IPS-15b (cell line): ENCODE data around the gene CTTN.

Source experiments
- H3K27me3 ChIP-seq: one replicate; pipeline ENCODE4 v1.6.1; 2013; ENCODE audit warnings: low read length; ENCODE audit not compliant: control insufficient read depth, insufficient read depth
- H3K36me3 ChIP-seq: one replicate; pipeline ENCODE4 v1.6.1; 2013; ENCODE audit warnings: low read length; ENCODE audit not compliant: control insufficient read depth, insufficient read depth
- H3K4me1 ChIP-seq: one replicate; pipeline ENCODE4 v1.6.1; 2013; ENCODE audit warnings: mild to moderate bottlenecking, low read length; ENCODE audit not compliant: control insufficient read depth, insufficient read depth
- H3K4me3 ChIP-seq: one replicate; pipeline ENCODE4 v1.5.1; 2013; ENCODE audit warnings: low read depth, low read length
- H3K9ac ChIP-seq: one replicate; pipeline ENCODE4 v1.6.1; 2013; ENCODE audit warnings: low read depth, mild to moderate bottlenecking, low read length
- H3K9me3 ChIP-seq: one replicate; pipeline ENCODE4 v1.6.1; 2013; ENCODE audit warnings: mild to moderate bottlenecking, low read length; ENCODE audit not compliant: control insufficient read depth, insufficient read depth

CTTN gene

DNA sequence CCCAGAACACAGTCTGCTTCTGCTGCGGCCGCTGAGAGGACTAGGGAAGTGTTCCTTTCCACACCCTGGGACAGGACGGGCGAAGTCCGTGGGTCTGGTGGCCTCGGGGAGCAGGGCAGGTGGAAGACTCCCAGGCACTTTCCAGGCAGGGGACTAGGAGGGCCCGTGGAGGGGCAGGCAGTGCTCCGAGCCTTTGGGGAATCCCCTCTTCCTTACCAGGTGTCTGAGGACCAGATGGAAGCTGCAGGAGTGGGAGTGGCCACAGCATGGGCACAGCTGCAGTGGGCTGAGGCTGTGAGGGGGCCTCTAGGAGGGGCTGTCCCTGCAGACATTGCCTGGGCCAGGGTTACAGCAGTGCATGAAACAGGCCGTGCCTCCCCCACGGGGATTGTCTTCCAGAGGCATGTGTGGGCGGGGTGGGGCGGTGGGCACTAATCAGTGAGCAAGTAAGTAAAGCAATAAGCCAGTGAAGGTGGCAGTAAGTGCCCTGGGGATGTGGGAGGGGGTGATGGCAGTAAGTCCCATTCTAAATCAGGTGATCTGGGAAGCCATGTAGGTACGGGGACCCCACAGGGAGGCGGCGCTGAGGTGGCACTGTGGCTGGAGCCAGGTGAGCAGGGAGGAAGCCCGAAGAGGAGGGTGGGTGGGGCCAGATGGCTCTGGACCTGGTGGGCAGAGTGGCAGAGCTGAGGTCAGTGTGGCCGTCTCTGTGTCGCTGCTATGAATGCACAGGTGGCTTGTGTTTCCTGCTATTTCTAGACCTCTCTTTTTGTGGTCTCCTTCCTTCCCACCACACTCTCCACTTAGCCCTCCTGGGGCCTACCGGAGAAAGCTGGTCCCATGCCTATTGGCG lies 66.4 kb downstream of the CTTN start:
- no peak overlapping the region for H3K9ac ChIP-seq
- H3K36me3 ChIP-seq = no peaks in the 10 kb centered on the region
- no peaks in the 10 kb centered on the region for H3K27me3 ChIP-seq
- H3K9me3 ChIP-seq = no peaks in the 10 kb centered on the region
- H3K4me3 ChIP-seq = no peak overlapping the region
- H3K4me1 ChIP-seq = no peaks in the 10 kb centered on the region

GRCh38 chr11:70466154-70466553 lies 67.8 kb downstream of the CTTN start:
- Histone ChIP-seq H3K36me3 (no peaks in the 10 kb centered on the region), H3K9ac (no peak overlapping the region), H3K4me1 (no peaks in the 10 kb centered on the region), H3K9me3 (no peaks in the 10 kb centered on the region), H3K4me3 (no peak overlapping the region), H3K27me3 (no peaks in the 10 kb centered on the region)

DNA sequence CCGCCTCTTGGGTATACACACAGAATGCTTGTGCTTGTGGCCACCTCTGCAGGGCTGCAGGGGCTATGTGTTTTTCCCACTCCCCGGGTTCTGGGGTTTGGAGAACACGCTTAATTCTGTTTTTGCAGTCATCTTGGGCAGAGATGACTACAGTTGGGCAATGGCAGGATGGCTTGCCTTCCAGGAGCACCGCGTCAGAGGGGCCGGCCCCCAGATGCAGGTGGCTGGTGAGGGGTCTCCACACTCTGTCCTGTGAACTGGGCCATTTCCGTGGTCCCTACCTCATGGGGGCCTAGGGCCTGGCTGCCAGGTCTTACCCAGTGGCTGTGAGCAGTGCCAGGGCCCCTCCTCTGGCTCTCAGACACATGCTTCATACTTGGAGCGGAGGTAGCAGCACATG lies 68.3 kb downstream of the CTTN start:
- Histone ChIP-seq H3K36me3 (no peaks in the 10 kb centered on the region), H3K27me3 (no peaks in the 10 kb centered on the region), H3K9ac (no peak overlapping the region), H3K4me1 (no peaks in the 10 kb centered on the region), H3K9me3 (no peaks in the 10 kb centered on the region), H3K4me3 (no peak overlapping the region)

DNA sequence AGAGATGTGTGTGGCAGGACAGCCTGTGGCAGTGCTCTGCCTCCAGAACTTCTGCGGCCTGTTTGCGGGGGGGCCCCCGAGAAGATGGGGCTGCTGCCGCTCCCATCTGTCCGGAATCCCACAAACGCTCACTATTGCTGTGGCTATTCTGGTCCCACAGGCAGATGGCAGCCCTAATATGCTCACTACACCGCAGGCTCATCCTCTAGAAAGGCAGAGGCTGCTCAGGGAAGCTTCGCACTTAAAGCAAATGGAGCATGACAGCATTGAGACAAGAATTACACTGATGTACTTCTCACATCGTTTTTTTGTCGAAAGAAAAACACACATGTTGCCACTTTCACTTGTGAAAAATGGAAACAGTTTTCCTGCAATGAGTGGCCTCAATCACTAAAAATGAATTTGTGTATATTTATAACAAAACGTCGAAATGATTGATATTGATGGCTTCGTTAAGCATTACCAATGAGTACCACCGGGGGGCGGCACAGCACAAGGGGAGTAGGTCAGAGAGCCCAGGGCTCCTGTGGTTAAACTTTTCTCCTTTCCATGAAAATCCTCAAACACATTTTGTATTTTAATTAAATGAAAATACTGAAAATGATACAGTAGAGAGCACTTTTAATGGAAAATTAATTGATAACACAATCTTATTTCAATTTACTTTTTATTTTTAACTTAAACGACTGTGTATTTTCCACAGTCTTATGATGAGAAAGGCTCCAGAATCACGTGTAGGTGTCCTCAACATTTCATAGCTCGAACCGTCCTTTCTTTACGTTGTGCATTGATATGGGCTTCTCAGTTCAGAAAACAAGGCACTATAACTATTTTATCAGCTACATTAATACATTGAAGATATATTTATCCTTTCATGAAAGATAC lies 69.1 kb downstream of the CTTN start:
- Histone ChIP-seq H3K4me3 (no peak overlapping the region), H3K9ac (no peak overlapping the region), H3K36me3 (no peaks in the 10 kb centered on the region), H3K4me1 (no peaks in the 10 kb centered on the region), H3K9me3 (no peaks in the 10 kb centered on the region), H3K27me3 (no peaks in the 10 kb centered on the region)

GRCh38 chr11:70468256-70469195 lies 70.2 kb downstream of the CTTN start:
- no peaks in the 10 kb centered on the region for H3K9me3 ChIP-seq
- no peaks in the 10 kb centered on the region for H3K36me3 ChIP-seq
- H3K9ac ChIP-seq = no peak overlapping the region
- H3K4me1 ChIP-seq = no peaks in the 10 kb centered on the region
- no peaks in the 10 kb centered on the region for H3K27me3 ChIP-seq
- H3K4me3 ChIP-seq = no peak overlapping the region

GRCh38 chr11:70470127-70470526 lies 71.8 kb downstream of the CTTN start:
- no peaks in the 10 kb centered on the region for H3K9me3 ChIP-seq
- H3K4me3 ChIP-seq = no peak overlapping the region
- no peak overlapping the region for H3K9ac ChIP-seq
- no peaks in the 10 kb centered on the region for H3K4me1 ChIP-seq
- H3K36me3 ChIP-seq = no peaks in the 10 kb centered on the region
- H3K27me3 ChIP-seq = no peaks in the 10 kb centered on the region

- Histone ChIP-seq H3K9ac (no peak overlapping the region), H3K4me1 (no peaks in the 10 kb centered on the region), H3K27me3 (no peaks in the 10 kb centered on the region), H3K4me3 (no peak overlapping the region), H3K9me3 (no peaks in the 10 kb centered on the region), H3K36me3 (no peaks in the 10 kb centered on the region)
These were observed 72.9 kb downstream of the CTTN start for GRCh38 chr11:70471254-70471653.

DNA sequence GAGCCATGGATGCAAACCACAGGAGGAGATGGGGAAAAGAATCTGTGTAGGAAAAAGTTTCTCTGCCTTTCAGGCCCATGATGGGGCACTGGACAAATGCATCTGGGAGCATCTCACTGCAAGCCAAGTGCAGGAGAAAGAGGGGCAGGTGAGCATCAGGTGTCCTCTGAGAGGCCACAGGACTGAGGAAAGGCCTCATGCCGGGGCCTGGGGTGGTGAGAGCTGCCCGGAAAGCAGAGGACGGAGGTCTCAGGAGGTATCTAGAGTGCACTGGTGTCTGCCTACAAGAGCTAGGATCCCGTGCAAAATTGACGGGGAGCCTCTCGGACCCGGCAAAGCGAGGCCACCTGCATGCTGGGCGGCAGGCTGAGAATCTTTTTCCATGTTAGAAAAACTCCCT lies 73.9 kb downstream of the CTTN start:
- Histone ChIP-seq H3K27me3 (no peaks in the 10 kb centered on the region), H3K9me3 (no peaks in the 10 kb centered on the region), H3K4me1 (no peaks in the 10 kb centered on the region), H3K4me3 (no peak overlapping the region), H3K9ac (no peak overlapping the region), H3K36me3 (no peaks in the 10 kb centered on the region)

DNA sequence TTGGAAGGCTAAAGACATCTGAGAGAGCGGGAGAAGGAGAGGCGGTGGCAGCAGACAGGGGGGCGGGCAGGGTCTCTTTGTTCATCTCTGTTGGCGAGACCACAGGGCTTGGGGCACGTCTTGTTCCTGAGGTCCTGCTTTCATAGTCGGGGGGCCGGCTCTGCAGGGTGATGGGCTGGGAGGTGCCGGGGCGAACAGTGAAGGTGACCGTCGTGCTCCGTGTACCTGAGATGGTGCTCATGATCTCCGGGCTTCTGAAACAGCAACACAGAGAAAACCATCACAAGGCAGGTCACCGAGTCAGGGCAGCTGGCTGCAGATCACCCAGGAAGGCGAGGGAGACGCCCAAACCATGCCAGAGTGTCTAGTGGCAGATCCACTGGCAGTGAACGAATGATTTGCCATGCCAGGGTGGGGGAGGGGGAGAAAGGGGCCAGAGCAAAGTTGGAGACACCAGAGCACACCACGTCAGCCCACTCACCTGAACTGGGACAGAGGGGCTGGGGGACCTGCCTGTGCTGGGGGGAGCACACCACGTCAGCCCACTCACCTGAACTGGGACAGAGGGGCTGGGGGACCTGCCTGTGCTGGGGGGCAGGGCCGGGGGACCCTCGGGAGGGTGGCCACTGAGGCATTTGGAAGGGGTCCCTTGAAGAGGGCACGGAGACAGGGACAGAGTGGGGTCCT lies 75.0 kb downstream of the CTTN start:
- no peaks in the 10 kb centered on the region for H3K4me1 ChIP-seq
- H3K4me3 ChIP-seq = no peak overlapping the region
- no peak overlapping the region for H3K9ac ChIP-seq

GRCh38 chr11:70473873-70474690 lies 75.8 kb downstream of the CTTN start:
- Histone ChIP-seq H3K4me3 (no peak overlapping the region), H3K9me3 (no peaks in the 10 kb centered on the region), H3K27me3 (no peaks in the 10 kb centered on the region), H3K36me3 (no peaks in the 10 kb centered on the region), H3K9ac (no peak overlapping the region), H3K4me1 (no peaks in the 10 kb centered on the region)

More for the DNA sequence above, 75.0 kb downstream of the CTTN start:
- H3K36me3 ChIP-seq = no peaks in the 10 kb centered on the region
- H3K9me3 ChIP-seq = no peaks in the 10 kb centered on the region
- H3K27me3 ChIP-seq = no peaks in the 10 kb centered on the region
